MCF 10A (cell line): Measurements from ENCODE around the gene SEMA4F. TPM values are rescaled to one million over a fixed set of nuclear protein-coding genes. Genes with fewer than 3 reads are reported as not detected.
A peak's percentile ranks its signal among the peaks of the same experiment; 100 is the strongest.

Source experiments
- BruUV-seq: library from RNA; stranded (reverse); fragments of 400-500 nt; replicated peaks from 2 replicates; lab custom pipeline; 2021; lab: Mats Ljungman, UMichigan
- CTCF ChIA-PET: fragments of 300-600 bp; sonication (Branson Sonifier 250); formaldehyde crosslinking; extraction: SDS; loops from one replicate; lab custom pipeline; 2021; ENCODE audit warnings: antibody characterized with exemption, inconsistent platforms; lab: Yijun Ruan, JAX
- POLR2A ChIA-PET: fragments of 300-600, 350-650 bp; sonication (Branson Sonifier 250); formaldehyde crosslinking; extraction: SDS; loops from one replicate; lab custom pipeline; 2020; ENCODE audit warnings: antibody characterized with exemption, inconsistent platforms; lab: Yijun Ruan, JAX
- DNase-seq: peaks from one replicate; pipeline ENCODE4 v3.0.0-alpha.2; 2018; ENCODE audit not compliant: unreplicated experiment
- H3K27ac Mint-ChIP-seq: one replicate; pipeline ENCODE4 v1.8.0; 2022; ENCODE audit warnings: mild to moderate bottlenecking, low read depth, mixed read lengths; ENCODE audit not compliant: unreplicated experiment
- H3K27me3 Mint-ChIP-seq: one replicate; pipeline ENCODE4 v1.8.0; 2022; ENCODE audit warnings: mixed read lengths; ENCODE audit not compliant: insufficient read depth, unreplicated experiment
- H3K36me3 Mint-ChIP-seq: one replicate; pipeline ENCODE4 v1.8.0; 2022; ENCODE audit warnings: mild to moderate bottlenecking, moderate library complexity, mixed read lengths; ENCODE audit not compliant: insufficient read depth, unreplicated experiment
- H3K4me1 Mint-ChIP-seq: one replicate; pipeline ENCODE4 v1.8.0; 2022; ENCODE audit warnings: mixed read lengths; ENCODE audit not compliant: insufficient read depth, unreplicated experiment
- H3K4me3 Mint-ChIP-seq: one replicate; pipeline ENCODE4 v1.8.0; 2022; ENCODE audit warnings: mild to moderate bottlenecking, moderate library complexity, mixed read lengths; ENCODE audit not compliant: unreplicated experiment
- H3K9me3 Mint-ChIP-seq: one replicate; pipeline ENCODE4 v1.8.0; 2022; ENCODE audit warnings: mixed read lengths; ENCODE audit not compliant: unreplicated experiment
- CTCF ChIP-seq: fragments of 200-600 bp; IDR thresholded peaks from one replicate; pipeline ENCODE4 v1.8.0; 2022; ENCODE audit warnings: antibody characterized with exemption, mild to moderate bottlenecking; ENCODE audit not compliant: unreplicated experiment
- intact Hi-C: fragments of 100-400 bp; cut with micrococcal nuclease; formaldehyde crosslinking; loops from 2 replicates; pipeline ENCODE4 v1.14.1; 2022
- total RNA-seq: library from RNA; stranded (reverse); gene quantifications from 2 replicates; pipeline ENCODE4 v1.2.3, GENCODE V29; 2022

The SEMA4F gene
- total RNA-seq, 1 experiment from 2014 or later: 5.2 TPM

GRCh38 chr2:74639550-74639949 lies 14.5 kb upstream of the SEMA4F start:
- H3K4me1 Mint-ChIP-seq: no peaks in the 10 kb centered on the region
- H3K27ac Mint-ChIP-seq: no peak overlapping the region
- H3K4me3 Mint-ChIP-seq: no peak overlapping the region
- no peak for TF ChIP-seq CTCF
- peaks cover 17% of the 10 kb centered on the region for H3K27me3 Mint-ChIP-seq
- CTCF ChIA-PET: no interaction called here
- intact Hi-C loops: no loop called here
- H3K36me3 Mint-ChIP-seq: no peaks in the 10 kb centered on the region
- DNase-seq: no peak
- POLR2A ChIA-PET: no interaction called here
- BruUV-seq: no TSS peak
- no peaks in the 10 kb centered on the region for H3K9me3 Mint-ChIP-seq

- intact Hi-C loops: no loop called here
- Mint-ChIP-seq H3K36me3 (no peaks in the 10 kb centered on the region), H3K9me3 (no peaks in the 10 kb centered on the region), H3K4me1 (no peaks in the 10 kb centered on the region), H3K27ac (no peak overlapping the region), H3K4me3 (no peak overlapping the region), H3K27me3 (peaks cover 5% of the 10 kb centered on the region)
- ChIA-PET CTCF (no interaction called here), POLR2A (interaction anchor here (1.4 kb wide), 1 partner anchor 14 kb away, joined by 4 read pairs; no protein-coding TSS in a partner anchor)
- no TSS peak for BruUV-seq
- no peak for TF ChIP-seq CTCF
- DNase-seq: no peak
Observed at GRCh38 chr2:74645344-74645743, 8.7 kb upstream of the SEMA4F start.

DNA sequence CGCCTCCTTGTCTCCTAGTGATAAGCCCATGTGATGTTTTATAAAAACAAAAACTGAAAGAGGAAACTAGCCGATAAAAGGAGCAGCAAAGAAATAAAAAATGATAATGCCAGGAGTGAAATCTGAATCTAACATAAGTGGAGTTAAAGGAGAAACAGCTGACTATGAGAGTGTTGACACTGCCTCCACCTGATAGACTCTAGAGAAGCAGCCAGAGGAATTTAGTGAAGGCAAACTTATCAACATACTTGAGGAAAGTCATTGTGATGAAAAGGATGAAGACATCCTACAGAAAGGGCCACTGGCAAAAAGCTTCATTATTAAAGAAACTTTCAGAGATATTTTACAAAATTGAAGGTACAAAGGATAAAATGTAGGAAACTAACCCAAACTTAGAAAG lies 7.8 kb upstream of the SEMA4F start:
- H3K4me1 Mint-ChIP-seq: no peaks in the 10 kb centered on the region
- ChIA-PET POLR2A (interaction anchor here (1.4 kb wide), 1 partner anchor 15 kb away, joined by 4 read pairs; no protein-coding TSS in a partner anchor), CTCF (interaction anchor here (0.8 kb wide), 1 partner anchor 374 kb away, joined by 3 read pairs; no protein-coding TSS in a partner anchor)
- H3K27me3 Mint-ChIP-seq: no peaks in the 10 kb centered on the region
- intact Hi-C loops: no loop called here
- no peak overlapping the region for H3K27ac Mint-ChIP-seq
- H3K36me3 Mint-ChIP-seq: no peaks in the 10 kb centered on the region
- H3K4me3 Mint-ChIP-seq: no peak overlapping the region
- TF ChIP-seq CTCF: no peak
- no peak for DNase-seq
- no peaks in the 10 kb centered on the region for H3K9me3 Mint-ChIP-seq
- no TSS peak for BruUV-seq

DNA sequence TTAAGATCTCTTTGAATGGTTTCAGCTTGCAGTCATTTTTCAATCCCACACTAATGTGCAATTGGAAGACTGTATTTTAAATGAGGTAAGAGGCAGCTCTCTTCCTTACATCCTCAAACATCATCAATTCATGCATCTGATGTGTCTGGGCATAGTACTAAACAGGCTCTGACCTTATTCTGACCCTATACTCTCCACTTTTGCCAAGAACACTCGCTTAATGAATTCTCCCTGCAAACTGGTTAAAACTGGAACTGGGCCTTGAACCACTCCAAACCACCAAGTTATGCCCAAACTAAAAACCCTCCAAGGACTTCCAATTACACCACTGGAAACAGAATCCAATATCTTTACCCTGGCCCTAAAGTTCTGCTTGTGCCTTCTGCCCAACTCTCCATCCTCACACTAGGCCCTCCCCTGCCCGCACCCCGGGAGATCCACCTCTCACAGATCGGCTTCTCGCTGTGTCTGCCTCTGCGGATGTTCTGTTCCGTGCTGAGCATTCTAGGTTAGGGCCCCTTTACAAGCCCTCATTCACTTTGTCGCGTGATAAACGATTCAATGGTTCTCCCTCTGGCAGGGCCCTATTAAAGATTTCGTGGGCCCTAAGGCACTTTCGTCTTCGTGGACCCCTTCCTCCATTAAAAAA lies 7.1 kb upstream of the SEMA4F start:
- H3K9me3 Mint-ChIP-seq: no peaks in the 10 kb centered on the region
- TF ChIP-seq CTCF: no peak
- no peaks in the 10 kb centered on the region for H3K27me3 Mint-ChIP-seq
- POLR2A ChIA-PET: no interaction called here
- no TSS peak for BruUV-seq
- no peaks in the 10 kb centered on the region for H3K4me1 Mint-ChIP-seq
- DNase-seq: no peak
- H3K36me3 Mint-ChIP-seq: no peaks in the 10 kb centered on the region
- intact Hi-C loops: no loop called here
- no peak overlapping the region for H3K4me3 Mint-ChIP-seq
- peak overlapping the region; percentile 21 for H3K27ac Mint-ChIP-seq
- CTCF ChIA-PET: interaction anchor here (0.8 kb wide), 1 partner anchor 373 kb away, joined by 3 read pairs; no protein-coding TSS in a partner anchor
